Esophagus (tissue), 2 donors: Measurements from ENCODE around the gene NHLRC4. TPM values are rescaled to one million over a fixed set of nuclear protein-coding genes. Genes with fewer than 3 reads are reported as not detected.

Experiments used
- H3K27ac ChIP-seq, 2 donors: one replicate each; pipeline ENCODE4 v1.5.1; 2013; ENCODE audit warnings: low read depth in 2 of 2, mild to moderate bottlenecking in 2 of 2, inconsistent platforms in 1 of 2, low read length in 1 of 2, moderate library complexity in 1 of 2
- H3K27me3 ChIP-seq, 2 donors: one replicate each; pipeline ENCODE4 v1.6.1; 2013; ENCODE audit warnings: low read length in 2 of 2, control low read depth in 1 of 2, mild to moderate bottlenecking in 1 of 2; ENCODE audit not compliant: insufficient read depth in 2 of 2, control insufficient read depth in 1 of 2
- H3K36me3 ChIP-seq, 2 donors: one replicate each; pipeline ENCODE4 v1.6.1; 2013; ENCODE audit warnings: low read length in 1 of 2; ENCODE audit not compliant: control insufficient read depth in 2 of 2, insufficient read depth in 2 of 2
- H3K4me1 ChIP-seq, 2 donors: one replicate each; pipeline ENCODE4 v1.6.1; 2013; ENCODE audit warnings: low read length in 1 of 2; ENCODE audit not compliant: control insufficient read depth in 2 of 2, insufficient read depth in 2 of 2
- H3K4me3 ChIP-seq, 2 donors: one replicate each; pipeline ENCODE4 v1.5.1; 2013; ENCODE audit warnings: low read length in 2 of 2, mild to moderate bottlenecking in 2 of 2, low read depth in 1 of 2, moderate library complexity in 1 of 2
- H3K9me3 ChIP-seq, 2 donors: one replicate each; pipeline ENCODE4 v1.6.1; 2013; ENCODE audit warnings: mild to moderate bottlenecking in 2 of 2, low read depth in 1 of 2, low read length in 1 of 2, moderate library complexity in 1 of 2; ENCODE audit not compliant: control insufficient read depth in 2 of 2, insufficient read depth in 1 of 2
- WGBS, 2 donors: extraction: QIAGEN DNeasy Blood & Tissue Kit; methylation state at CpG; one replicate each; pipeline ENCODE4 v1.1.7; 2013; 5-methylcytosine and 5-hydroxymethylcytosine counted together
- polyA plus RNA-seq, 2 donors: library from polyadenylated mRNA; stranded (reverse); fragments of 200-250 nt; gene quantifications; one replicate each; pipeline ENCODE4 v1.2.3, GENCODE V29; 2013
- donor health status: healthy with polysubstance abuse.
- donor health status: Bipolar disorder and iron deficiency.

NHLRC4 gene
- polyA plus RNA-seq, 2 donors: 0.11 to 0.16 TPM

GRCh38 chr16:590188-590814 lies 23.5 kb downstream of the NHLRC4 start:
- Histone ChIP-seq H3K27me3 (no peaks in the 10 kb centered on the region), H3K4me1 (peaks cover 8 to 49% of the 10 kb centered on the region in 2 donors)
- 1% methylated on average over 57 to 71 of the region's 71 CpGs for whole genome bisulfite sequencing, 2 donors

GRCh38 chr16:590815-591200 lies 24.0 kb downstream of the NHLRC4 start:
- Histone ChIP-seq H3K27me3 (no peaks in the 10 kb centered on the region), H3K4me1 (peaks cover 9 to 51% of the 10 kb centered on the region in 2 donors), H3K4me3 (peak overlapping the region; percentile 61 to 94), H3K27ac (peak overlapping the region; percentile 89), H3K36me3 (peaks cover 0 to 2% of the 10 kb centered on the region in 2 donors), H3K9me3 (no peaks in the 10 kb centered on the region)
- WGBS, 2 donors: 39 to 46% methylated on average over 10 of the region's 10 CpGs

More at GRCh38 chr16:590188-590814, 23.5 kb downstream of the NHLRC4 start:
- Histone ChIP-seq H3K27ac (peak overlapping the region; percentile 89), H3K9me3 (no peaks in the 10 kb centered on the region), H3K4me3 (peak overlapping the region; percentile 61 to 94), H3K36me3 (peaks cover 0 to 2% of the 10 kb centered on the region in 2 donors)

DNA sequence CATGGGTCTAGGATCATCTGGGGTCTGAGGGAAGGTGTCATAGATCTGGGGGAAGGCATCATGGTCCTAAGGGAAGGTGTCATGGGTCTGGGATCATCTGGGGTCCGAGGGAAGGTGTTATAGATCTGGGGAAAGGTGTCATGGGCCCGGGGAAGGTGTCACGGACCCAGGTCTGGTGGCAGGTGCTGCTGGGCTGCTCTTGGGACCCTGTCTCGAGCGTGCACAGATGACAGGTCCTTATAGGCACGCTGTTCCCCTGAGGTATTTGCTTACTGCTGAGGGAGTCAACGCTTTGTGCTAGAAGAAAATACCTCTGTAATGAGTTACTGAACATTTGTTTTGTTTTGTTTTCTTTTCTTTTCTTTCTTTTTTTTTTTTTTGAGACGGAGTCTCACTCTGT lies 24.4 kb downstream of the NHLRC4 start:
- H3K4me3 ChIP-seq: peak overlapping the region; percentile 61 to 94
- peaks cover 11 to 55% of the 10 kb centered on the region in 2 donors for H3K4me1 ChIP-seq
- no peaks in the 10 kb centered on the region for H3K9me3 ChIP-seq
- H3K36me3 ChIP-seq: peaks cover 0 to 4% of the 10 kb centered on the region in 2 donors
- peak overlapping the region; percentile 89 for H3K27ac ChIP-seq
- 64 to 67% methylated on average over 8 of the region's 8 CpGs for WGBS, 2 donors
- H3K27me3 ChIP-seq: no peaks in the 10 kb centered on the region

DNA sequence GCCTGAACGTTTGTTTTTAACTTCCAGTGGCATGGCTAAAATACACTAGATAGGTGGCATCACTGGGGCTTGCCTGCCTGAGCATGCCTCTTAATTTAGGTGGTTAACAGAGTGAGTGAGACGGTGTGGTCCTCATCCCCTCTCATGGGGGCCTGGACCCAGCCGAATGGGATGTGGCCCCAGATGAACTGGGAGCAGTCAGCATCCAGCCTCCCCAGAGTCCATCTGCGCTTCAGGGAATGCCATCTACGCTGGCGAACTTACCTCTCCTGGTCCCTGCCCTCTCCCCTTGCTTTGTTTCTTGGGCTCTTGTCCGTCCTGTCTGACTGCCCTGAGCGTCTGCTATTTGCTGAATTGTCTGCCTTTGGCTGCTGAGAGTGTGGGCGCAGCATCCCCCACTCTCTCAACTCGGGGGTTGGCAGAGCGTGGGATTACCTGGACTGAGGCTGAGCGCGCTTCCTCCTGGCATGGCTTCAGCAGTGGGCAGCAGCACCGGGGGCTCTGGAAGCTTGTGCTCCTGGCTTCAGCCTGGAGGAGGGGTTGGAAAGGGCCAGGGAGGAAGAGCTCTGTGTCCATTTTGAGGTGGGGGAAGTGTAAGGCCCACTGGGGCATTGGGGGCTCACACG lies 25.2 kb downstream of the NHLRC4 start:
- peak overlapping the region; percentile 32 to 40 for H3K4me3 ChIP-seq
- peaks cover 0 to 12% of the 10 kb centered on the region in 2 donors for H3K36me3 ChIP-seq
- peaks cover 13 to 61% of the 10 kb centered on the region in 2 donors for H3K4me1 ChIP-seq
- H3K9me3 ChIP-seq: no peaks in the 10 kb centered on the region
- peak overlapping the region; percentile 91 to 95 for H3K27ac ChIP-seq
- WGBS, 2 donors: 53 to 62% methylated on average over 15 of the region's 15 CpGs
- H3K27me3 ChIP-seq: no peaks in the 10 kb centered on the region

GRCh38 chr16:592518-593306 lies 25.9 kb downstream of the NHLRC4 start:
- H3K27me3 ChIP-seq: no peaks in the 10 kb centered on the region
- H3K36me3 ChIP-seq: peaks cover 0 to 13% of the 10 kb centered on the region in 2 donors
- peak overlapping the region; percentile 91 to 95 for H3K27ac ChIP-seq
- H3K9me3 ChIP-seq: no peaks in the 10 kb centered on the region
- H3K4me3 ChIP-seq: peak overlapping the region; percentile 32 to 40
- WGBS, 2 donors: 43 to 51% methylated on average over 24 of the region's 24 CpGs
- peaks cover 13 to 58% of the 10 kb centered on the region in 2 donors for H3K4me1 ChIP-seq

GRCh38 chr16:593406-593805 lies 26.6 kb downstream of the NHLRC4 start:
- H3K9me3 ChIP-seq: no peaks in the 10 kb centered on the region
- H3K27ac ChIP-seq: peak overlapping the region; percentile 91 to 95
- peaks cover 0 to 13% of the 10 kb centered on the region in 2 donors for H3K36me3 ChIP-seq
- peak overlapping the region in 1 of 2 donors; percentile 18 for H3K4me3 ChIP-seq
- no peaks in the 10 kb centered on the region for H3K27me3 ChIP-seq
- H3K4me1 ChIP-seq: peaks cover 13 to 51% of the 10 kb centered on the region in 2 donors
- 47 to 56% methylated on average over 9 of the region's 9 CpGs for WGBS, 2 donors

DNA sequence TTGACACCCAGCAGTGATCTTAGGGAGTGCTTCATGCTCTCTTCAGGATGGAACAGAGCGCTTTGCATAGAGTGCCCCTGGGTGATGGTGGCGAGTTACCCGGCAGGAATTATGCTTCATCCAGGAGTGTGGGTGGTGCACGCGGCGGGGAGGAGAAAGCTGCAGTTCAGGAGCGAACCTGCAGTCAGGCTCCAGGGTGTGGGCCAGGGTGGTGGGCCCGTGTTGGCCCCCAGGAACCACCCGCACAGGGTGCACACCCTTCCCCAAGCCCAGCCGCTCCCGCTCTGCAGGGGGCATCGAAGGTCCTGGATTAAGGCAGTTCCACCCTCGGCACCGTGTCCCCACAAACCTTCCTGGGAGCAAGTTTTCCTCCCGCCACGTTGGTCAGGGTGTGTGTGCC lies 27.0 kb downstream of the NHLRC4 start:
- WGBS, 2 donors: 54 to 55% methylated on average over 16 of the region's 16 CpGs
- Histone ChIP-seq H3K4me1 (peaks cover 13 to 51% of the 10 kb centered on the region in 2 donors), H3K4me3 (peak overlapping the region in 1 of 2 donors; percentile 18), H3K27me3 (no peaks in the 10 kb centered on the region), H3K9me3 (no peaks in the 10 kb centered on the region), H3K36me3 (peaks cover 0 to 15% of the 10 kb centered on the region in 2 donors), H3K27ac (peak overlapping the region; percentile 91 to 95)

DNA sequence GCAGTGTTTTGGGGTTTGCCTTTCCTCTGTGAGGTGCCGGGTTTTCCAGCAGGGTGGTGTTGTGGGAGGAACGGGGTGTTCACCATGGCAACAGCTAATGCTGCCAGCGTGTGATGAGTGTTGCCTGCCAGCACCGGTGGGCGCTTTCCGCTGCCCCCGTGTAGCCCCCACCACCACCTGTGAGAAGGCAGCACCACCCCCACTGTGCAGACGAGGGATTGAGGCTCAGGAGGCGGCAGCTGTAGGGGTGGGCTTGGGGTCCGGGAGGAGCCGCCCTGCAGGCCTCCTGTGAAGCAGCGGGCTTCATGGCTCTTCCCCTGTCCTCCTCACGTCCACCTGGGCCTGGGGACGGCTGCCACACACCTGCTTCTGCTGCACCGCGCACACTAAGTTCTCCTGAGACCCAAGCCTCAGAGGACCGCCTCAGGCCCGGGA lies 28.3 kb downstream of the NHLRC4 start:
- no peak overlapping the region for H3K27ac ChIP-seq
- peaks cover 13 to 55% of the 10 kb centered on the region in 2 donors for H3K4me1 ChIP-seq
- no peak overlapping the region for H3K4me3 ChIP-seq
- H3K36me3 ChIP-seq: peaks cover 0 to 22% of the 10 kb centered on the region in 2 donors
- no peaks in the 10 kb centered on the region for H3K9me3 ChIP-seq
- H3K27me3 ChIP-seq: no peaks in the 10 kb centered on the region
- 76 to 82% methylated on average over 18 of the region's 18 CpGs for WGBS, 2 donors

GRCh38 chr16:595942-596735 lies 29.3 kb downstream of the NHLRC4 start:
- H3K36me3 ChIP-seq: peaks cover 0 to 22% of the 10 kb centered on the region in 2 donors
- H3K4me3 ChIP-seq: no peak overlapping the region
- no peak overlapping the region for H3K27ac ChIP-seq
- peaks cover 13 to 49% of the 10 kb centered on the region in 2 donors for H3K4me1 ChIP-seq
- H3K27me3 ChIP-seq: no peaks in the 10 kb centered on the region
- H3K9me3 ChIP-seq: no peaks in the 10 kb centered on the region
- 76% methylated on average over 34 of the region's 34 CpGs for WGBS, 2 donors
